ENCODE measurements around the gene NOL6.

Gene NOL6

DNA sequence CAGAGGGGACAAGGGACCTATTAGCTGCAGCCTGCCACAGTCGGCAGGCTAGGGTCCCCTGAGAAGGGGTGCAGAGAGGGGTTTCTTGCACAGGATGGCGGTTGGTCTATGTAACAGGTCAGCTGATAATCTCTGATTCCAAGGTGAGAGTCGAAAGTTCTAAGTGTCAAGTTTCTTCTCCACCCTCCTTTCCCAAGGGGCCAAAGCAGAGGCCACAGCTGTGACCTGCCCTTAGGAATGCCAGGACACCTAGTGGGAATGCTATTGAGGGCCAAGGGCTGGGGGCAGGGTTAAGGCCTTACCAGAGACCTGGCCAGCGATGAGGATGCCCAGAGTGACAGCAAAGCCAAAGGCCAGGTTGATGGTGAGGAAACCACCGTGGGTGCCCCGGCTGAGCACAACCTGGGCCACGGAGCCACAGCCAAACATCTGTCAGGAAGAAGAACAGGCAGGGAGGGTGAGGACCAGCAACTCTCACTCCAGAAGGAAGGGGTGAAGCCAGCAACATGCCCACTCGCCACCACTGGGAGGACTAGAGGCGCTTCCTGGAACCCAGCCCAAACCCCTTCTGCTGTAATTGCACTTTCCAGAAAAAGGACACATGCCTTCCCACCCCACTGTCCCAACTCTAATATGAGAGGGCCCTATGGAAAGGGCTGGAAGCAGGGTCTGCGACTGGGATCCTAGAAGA lies 30.1 kb downstream of the NOL6 start:
- H3K4me2 ChIP-seq (ENCODE audit: low read depth, low read length, poor library complexity, severe bottlenecking), result no peak overlapping the region
- no peaks in the 10 kb centered on the region for H3K9me3 ChIP-seq (ENCODE audit: insufficient read depth, low read length)
- no peaks in the 10 kb centered on the region for H3K27me3 ChIP-seq (ENCODE audit: low read length)
- H3K27ac ChIP-seq (ENCODE audit: low read depth, low read length), result no peak overlapping the region
- H3K9me2 ChIP-seq (replicated peaks; ENCODE audit: insufficient read depth, low read length), result no peaks in the 10 kb centered on the region
- H3K9ac ChIP-seq (ENCODE audit: low read length), result no peak overlapping the region
- no peaks in the 10 kb centered on the region for H4K20me1 ChIP-seq (ENCODE audit: low read depth, low read length)
- TF ChIP-seq, protein P1, sequence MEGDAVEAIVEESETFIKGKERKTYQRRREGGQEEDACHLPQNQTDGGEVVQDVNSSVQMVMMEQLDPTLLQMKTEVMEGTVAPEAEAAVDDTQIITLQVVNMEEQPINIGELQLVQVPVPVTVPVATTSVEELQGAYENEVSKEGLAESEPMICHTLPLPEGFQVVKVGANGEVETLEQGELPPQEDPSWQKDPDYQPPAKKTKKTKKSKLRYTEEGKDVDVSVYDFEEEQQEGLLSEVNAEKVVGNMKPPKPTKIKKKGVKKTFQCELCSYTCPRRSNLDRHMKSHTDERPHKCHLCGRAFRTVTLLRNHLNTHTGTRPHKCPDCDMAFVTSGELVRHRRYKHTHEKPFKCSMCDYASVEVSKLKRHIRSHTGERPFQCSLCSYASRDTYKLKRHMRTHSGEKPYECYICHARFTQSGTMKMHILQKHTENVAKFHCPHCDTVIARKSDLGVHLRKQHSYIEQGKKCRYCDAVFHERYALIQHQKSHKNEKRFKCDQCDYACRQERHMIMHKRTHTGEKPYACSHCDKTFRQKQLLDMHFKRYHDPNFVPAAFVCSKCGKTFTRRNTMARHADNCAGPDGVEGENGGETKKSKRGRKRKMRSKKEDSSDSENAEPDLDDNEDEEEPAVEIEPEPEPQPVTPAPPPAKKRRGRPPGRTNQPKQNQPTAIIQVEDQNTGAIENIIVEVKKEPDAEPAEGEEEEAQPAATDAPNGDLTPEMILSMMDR (IDR thresholded peaks at IDR 0.05; ENCODE audit: insufficient read depth, low read length, poor library complexity, severe bottlenecking), result no peak
- TF ChIP-seq EZH2phosphoT487 (conservative IDR thresholded peaks at IDR 0.05; ENCODE audit: low read length), result no peak
- no peaks in the 10 kb centered on the region for H3K36me3 ChIP-seq (ENCODE audit: low read length)
- H2AFZ ChIP-seq (ENCODE audit: low read depth, low read length, severe bottlenecking), result no peak overlapping the region
- no peak overlapping the region for H3K4me3 ChIP-seq (ENCODE audit: insufficient read depth, low read length, poor library complexity, severe bottlenecking)
- no peaks in the 10 kb centered on the region for H3K79me2 ChIP-seq (ENCODE audit: insufficient read depth, low read length)
- no peaks in the 10 kb centered on the region for H3F3A ChIP-seq (ENCODE audit: insufficient read depth)

DNA sequence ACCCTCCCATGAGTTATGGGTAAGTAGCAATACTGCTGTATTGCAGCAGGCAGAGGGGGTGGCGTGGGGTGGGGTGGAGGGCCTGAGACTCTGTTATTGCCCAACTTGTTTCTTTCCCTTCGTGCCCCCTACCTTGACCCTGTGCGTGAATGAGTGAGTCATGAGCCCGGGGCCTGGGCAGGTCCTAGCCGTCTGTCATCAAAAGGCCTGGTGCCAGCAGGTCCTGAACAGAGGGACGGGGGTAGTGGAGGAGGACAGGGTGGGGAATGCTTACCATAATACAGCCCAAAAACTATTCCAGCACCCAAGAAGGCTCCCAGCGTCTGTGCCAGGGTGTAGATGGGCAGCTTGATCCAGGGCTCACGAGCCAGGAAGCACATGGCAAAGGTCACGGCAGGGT lies 30.7 kb downstream of the NOL6 start:
- Histone ChIP-seq H3K4me2 (ENCODE audit: low read depth, low read length, poor library complexity, severe bottlenecking) (no peak overlapping the region), H3F3A (ENCODE audit: insufficient read depth) (no peaks in the 10 kb centered on the region), H3K9ac (ENCODE audit: low read length) (no peak overlapping the region), H3K27me3 (ENCODE audit: low read length) (no peaks in the 10 kb centered on the region), H3K36me3 (ENCODE audit: low read length) (no peaks in the 10 kb centered on the region), H3K9me2 (replicated peaks; ENCODE audit: insufficient read depth, low read length) (no peaks in the 10 kb centered on the region), H4K20me1 (ENCODE audit: low read depth, low read length) (no peaks in the 10 kb centered on the region), H3K27ac (ENCODE audit: low read depth, low read length) (no peak overlapping the region), H3K9me3 (ENCODE audit: insufficient read depth, low read length) (no peaks in the 10 kb centered on the region), H2AFZ (ENCODE audit: low read depth, low read length, severe bottlenecking) (no peak overlapping the region), H3K4me3 (ENCODE audit: insufficient read depth, low read length, poor library complexity, severe bottlenecking) (no peak overlapping the region), H3K79me2 (ENCODE audit: insufficient read depth, low read length) (no peaks in the 10 kb centered on the region)
- TF ChIP-seq EZH2phosphoT487 (conservative IDR thresholded peaks at IDR 0.05; ENCODE audit: low read length), result no peak
- TF ChIP-seq, protein P1 (IDR thresholded peaks at IDR 0.05; ENCODE audit: insufficient read depth, low read length, poor library complexity, severe bottlenecking), result no peak

DNA sequence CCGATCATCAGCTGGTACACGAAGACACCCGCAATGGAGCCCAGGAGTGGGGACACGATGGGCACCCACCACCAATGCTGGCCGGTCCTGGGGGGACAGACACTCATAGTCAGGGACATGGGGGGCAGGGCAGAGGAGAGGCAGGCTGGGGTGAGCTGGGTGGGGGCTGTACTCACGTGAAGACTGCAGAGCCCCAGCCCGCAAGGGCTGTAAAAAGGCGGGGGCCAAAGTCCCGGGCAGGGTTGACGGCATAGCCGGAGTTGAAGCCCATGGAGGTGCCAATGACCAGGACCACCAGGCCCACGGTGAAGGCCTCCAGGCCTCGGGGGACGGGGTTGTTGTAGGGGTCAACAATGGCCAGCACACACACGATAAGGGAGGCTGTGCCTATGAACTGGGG lies 31.6 kb downstream of the NOL6 start:
- no peak overlapping the region for H3K4me2 ChIP-seq (ENCODE audit: low read depth, low read length, poor library complexity, severe bottlenecking)
- no peak overlapping the region for H3K27ac ChIP-seq (ENCODE audit: low read depth, low read length)
- TF ChIP-seq, protein P1 (IDR thresholded peaks at IDR 0.05; ENCODE audit: insufficient read depth, low read length, poor library complexity, severe bottlenecking), result no peak
- no peak for TF ChIP-seq EZH2phosphoT487 (conservative IDR thresholded peaks at IDR 0.05; ENCODE audit: low read length)
- H3F3A ChIP-seq (ENCODE audit: insufficient read depth), result no peaks in the 10 kb centered on the region
- H3K9me3 ChIP-seq (ENCODE audit: insufficient read depth, low read length), result no peaks in the 10 kb centered on the region
- H4K20me1 ChIP-seq (ENCODE audit: low read depth, low read length), result no peaks in the 10 kb centered on the region
- H3K4me3 ChIP-seq (ENCODE audit: insufficient read depth, low read length, poor library complexity, severe bottlenecking), result no peak overlapping the region
- no peaks in the 10 kb centered on the region for H3K27me3 ChIP-seq (ENCODE audit: low read length)
- H2AFZ ChIP-seq (ENCODE audit: low read depth, low read length, severe bottlenecking), result no peak overlapping the region
- H3K79me2 ChIP-seq (ENCODE audit: insufficient read depth, low read length), result no peaks in the 10 kb centered on the region
- no peaks in the 10 kb centered on the region for H3K36me3 ChIP-seq (ENCODE audit: low read length)
- H3K9me2 ChIP-seq (replicated peaks; ENCODE audit: insufficient read depth, low read length), result no peaks in the 10 kb centered on the region
- H3K9ac ChIP-seq (ENCODE audit: low read length), result no peak overlapping the region

All from SU-DHL-6 (cell line).